Measurements from ENCODE around the gene CLMN. TPM values are rescaled to one million over a fixed set of nuclear protein-coding genes. Genes with fewer than 3 reads are reported as not detected.

Gene CLMN
- total and polyA plus RNA-seq, 2 of the 13 experiments (the other 11 are each of a cell fraction or from before 2014, with no cell fraction given), result 15.1 to 16.7 TPM

- H3K36me3 ChIP-seq (replicated peaks in 1 of 2; ENCODE audit: control insufficient read depth in 1 of 2, insufficient read depth in 2 of 2, low read length in 2 of 2), result no peaks in the 10 kb centered on the region
- no peak overlapping the region for H3K9ac ChIP-seq (ENCODE audit: insufficient read depth, low read depth, low read length)
- H3K4me1 ChIP-seq (ENCODE audit: insufficient read depth, low read length), result peaks cover 45% of the 10 kb centered on the region
- ChIA-PET POLR2A (no interaction called here), CTCF (ENCODE audit: low intra/inter-chr PET ratio, low total read pairs) (no interaction called here)
- no peak for ATAC-seq
- intact Hi-C loops (cut with micrococcal nuclease; ENCODE audit: unreplicated experiment) (no loop called here), in situ Hi-C loops (cut with HindIII; ENCODE audit: extremely low pct_ligation_motif_present, low pct_unique_long_range_greater_than_20kb) (no loop called here)
- no peak for DNase-seq (ENCODE audit: low spot score)
- H3K27ac ChIP-seq (ENCODE audit: extremely low read length, insufficient read depth, low read length), result no peak overlapping the region
- 0 out of 5 replicates have a peak, but pooled peaks cover 0 to under 1% of the 10 kb centered on the region in 2 experiments for H3K27me3 ChIP-seq (ENCODE audit: control insufficient read depth in 1 of 2, insufficient read depth in 2 of 2, low read length in 2 of 2)
- no peak for TF ChIP-seq NFATC3 (CRISPR knock-in tag; IDR thresholded peaks at IDR 0.05)
- TF ChIP-seq RBAK (CRISPR knock-in tag; IDR thresholded peaks at IDR 0.05), result peak; percentile 57; the same call in 1 of the 2 replicates
- no peak for FAIRE-seq
- no peaks in the 10 kb centered on the region for H3K79me2 ChIP-seq (ENCODE audit: insufficient read depth, low read length)
- H3K4me3 ChIP-seq (replicated peaks in 1 of 3; ENCODE audit: insufficient read depth in 1 of 3, low read depth in 2 of 3, low read length in 3 of 3), result no peak overlapping the region
- no peak overlapping the region for H2AFZ ChIP-seq (ENCODE audit: low read length)
- H4K20me1 ChIP-seq (ENCODE audit: insufficient read depth, low read length), result no peaks in the 10 kb centered on the region
- no peaks in the 10 kb centered on the region for H3K9me3 ChIP-seq (ENCODE audit: low read length)
- no TSS peak for BruUV-seq (replicated peaks)
- WGBS (ENCODE audit: low lambda C conversion rate), result 50% methylated on average over 1 of the region's 1 CpG
- 0 out of 2 replicates have a peak overlapping the region, but pooled peaks have one; percentile 65 for H3K4me2 ChIP-seq (ENCODE audit: low read depth, low read length)
Measured at GRCh38 chr14:95341115-95341514, 21.4 kb upstream of the CLMN start.

DNA sequence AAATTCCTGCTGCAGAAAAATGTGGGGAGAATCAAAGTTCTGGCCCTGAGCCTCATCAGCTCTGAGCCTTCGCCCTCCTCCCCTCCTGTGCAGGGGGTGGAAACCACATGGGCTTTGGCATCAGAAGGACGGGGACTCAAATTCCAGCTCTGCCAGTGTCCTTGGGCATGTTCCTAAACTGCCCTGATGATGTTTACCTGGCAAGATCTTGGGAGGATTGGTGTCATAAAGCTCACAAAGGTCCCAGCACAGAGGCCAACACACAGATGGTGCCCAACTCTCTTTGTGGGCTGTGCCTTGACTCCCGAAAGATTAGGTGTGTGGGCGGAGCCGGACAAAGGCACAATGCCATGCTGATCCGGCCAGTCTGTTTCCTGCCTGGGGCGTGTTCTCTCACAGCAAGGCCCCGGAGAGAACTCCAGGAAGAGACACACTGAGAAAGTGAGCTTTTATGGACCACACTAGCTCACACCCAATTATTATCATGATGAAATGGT is 20.5 kb upstream of the CLMN start:
- in situ Hi-C loops (cut with HindIII; ENCODE audit: extremely low pct_ligation_motif_present, low pct_unique_long_range_greater_than_20kb) (no loop called here), intact Hi-C loops (cut with micrococcal nuclease; ENCODE audit: unreplicated experiment) (no loop called here)
- no TSS peak for BruUV-seq (replicated peaks)
- 2% methylated on average over 8 of the region's 8 CpGs for whole genome bisulfite sequencing (ENCODE audit: low lambda C conversion rate)
- peak; percentile 48 for ATAC-seq
- Histone ChIP-seq H3K36me3 (replicated peaks in 1 of 2; ENCODE audit: control insufficient read depth in 1 of 2, insufficient read depth in 2 of 2, low read length in 2 of 2) (no peaks in the 10 kb centered on the region), H4K20me1 (ENCODE audit: insufficient read depth, low read length) (no peaks in the 10 kb centered on the region), H3K4me3 (replicated peaks in 1 of 3; ENCODE audit: insufficient read depth in 1 of 3, low read depth in 2 of 3, low read length in 3 of 3) (peak overlapping the region in 2 of 3 experiments; percentile 23 to 52; a peak in 2 of 6 replicates), H2AFZ (ENCODE audit: low read length) (no peak overlapping the region), H3K27me3 (ENCODE audit: control insufficient read depth in 1 of 2, insufficient read depth in 2 of 2, low read length in 2 of 2) (peaks cover 0 to 2% of the 10 kb centered on the region in 2 experiments; a peak in 1 of 5 replicates), H3K9ac (ENCODE audit: insufficient read depth, low read depth, low read length) (no peak overlapping the region), H3K4me1 (ENCODE audit: insufficient read depth, low read length) (peaks cover 48% of the 10 kb centered on the region), H3K79me2 (ENCODE audit: insufficient read depth, low read length) (no peaks in the 10 kb centered on the region), H3K9me3 (ENCODE audit: low read length) (no peaks in the 10 kb centered on the region), H3K27ac (ENCODE audit: extremely low read length, insufficient read depth, low read length) (no peak overlapping the region), H3K4me2 (ENCODE audit: low read depth, low read length) (peak overlapping the region; percentile 65)
- DNase-seq (ENCODE audit: low spot score), result peak; percentile 61
- peak; percentile 28 for FAIRE-seq
- ChIA-PET POLR2A (interaction anchor here (0.8 to 1.0 kb wide), 2 partner anchors 9 to 26 kb away, joined by 3 read pairs; no protein-coding TSS in a partner anchor), CTCF (ENCODE audit: low intra/inter-chr PET ratio, low total read pairs) (no interaction called here)
- TF ChIP-seq, protein P1, sequence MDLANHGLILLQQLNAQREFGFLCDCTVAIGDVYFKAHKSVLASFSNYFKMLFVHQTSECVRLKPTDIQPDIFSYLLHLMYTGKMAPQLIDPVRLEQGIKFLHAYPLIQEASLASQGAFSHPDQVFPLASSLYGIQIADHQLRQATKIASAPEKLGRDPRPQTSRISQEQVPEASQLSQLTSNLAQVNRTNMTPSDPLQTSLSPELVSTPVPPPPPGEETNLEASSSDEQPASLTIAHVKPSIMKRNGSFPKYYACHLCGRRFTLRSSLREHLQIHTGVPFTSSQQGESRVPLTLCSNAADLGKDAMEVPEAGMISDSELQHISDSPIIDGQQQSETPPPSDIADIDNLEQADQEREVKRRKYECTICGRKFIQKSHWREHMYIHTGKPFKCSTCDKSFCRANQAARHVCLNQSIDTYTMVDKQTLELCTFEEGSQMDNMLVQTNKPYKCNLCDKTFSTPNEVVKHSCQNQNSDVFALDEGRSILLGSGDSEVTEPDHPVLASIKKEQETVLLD (CRISPR knock-in tag; IDR thresholded peaks at IDR 0.05; ENCODE audit: low read depth), result no peak
- TF ChIP-seq HOMEZ (CRISPR knock-in tag; IDR thresholded peaks at IDR 0.05; ENCODE audit: low read depth) (no peak), FOXM1 (CRISPR knock-in tag; IDR thresholded peaks at IDR 0.05) (no peak), PHF20 (CRISPR knock-in tag; IDR thresholded peaks at IDR 0.05) (no peak), SIN3B (IDR thresholded peaks at IDR 0.05; ENCODE audit: low read length) (no peak), ZNF891 (CRISPR knock-in tag; IDR thresholded peaks at IDR 0.05) (no peak), ZNF513 (CRISPR knock-in tag; conservative IDR thresholded peaks at IDR 0.05) (no peak), ZBTB21 (CRISPR knock-in tag; IDR thresholded peaks at IDR 0.05) (no peak), ATF7 (IDR thresholded peaks at IDR 0.05) (no peak), ATF7 (CRISPR knock-in tag; IDR thresholded peaks at IDR 0.05) (no peak), TEF (CRISPR knock-in tag; IDR thresholded peaks at IDR 0.05) (no peak), TOPORS (CRISPR knock-in tag; IDR thresholded peaks at IDR 0.05) (no peak)

All from HepG2 (cell line).